Activated T-cell treated with anti-CD3 and anti-CD28 coated beads, Interleukin-2, amount 50 U/mL, for 72 hours (primary cell): ENCODE data around the gene ADGRB3. TPM values are rescaled to one million over a fixed set of nuclear protein-coding genes. Genes with fewer than 3 reads are reported as not detected.
"Not testable (repeated sequence)": the region's sequence is repeated elsewhere in the genome, so short reads cannot be mapped to it uniquely, and the experiment has no call there.

Experiments
- ATAC-seq, 2 donors: fragments of 150-1000 bp; cut with Tn5 transposase; replicated peaks in 1 of 2; 2 replicates each; pipeline ENCODE4 v1.10.0; 2021; ENCODE audit warnings: moderate library complexity in 2 of 2, mild to moderate bottlenecking in 1 of 2
- DNase-seq, 2 donors: peaks; one replicate each; pipeline ENCODE4 v3.0.0; 2021 to 2022; ENCODE audit warnings: mixed read lengths in 1 of 2
- H3K27ac Mint-ChIP-seq: one replicate; pipeline ENCODE4 v1.8.0; 2022; ENCODE audit warnings: mild to moderate bottlenecking, moderate library complexity, mixed read lengths
- H3K27me3 Mint-ChIP-seq: one replicate; pipeline ENCODE4 v1.8.0; 2022; ENCODE audit warnings: low read depth, mixed read lengths
- H3K36me3 Mint-ChIP-seq, 2 donors: one replicate each; pipeline ENCODE4 v1.8.0; 2022; ENCODE audit warnings: mixed read lengths in 2 of 2, mild to moderate bottlenecking in 1 of 2; ENCODE audit not compliant: insufficient read depth in 2 of 2
- H3K4me1 Mint-ChIP-seq: one replicate; pipeline ENCODE4 v1.8.0; 2022; ENCODE audit warnings: low read depth, mixed read lengths
- H3K4me3 Mint-ChIP-seq, 2 donors: one replicate each; pipeline ENCODE4 v1.8.0; 2022; ENCODE audit warnings: mild to moderate bottlenecking in 2 of 2, mixed read lengths in 2 of 2, moderate library complexity in 2 of 2
- H3K9me3 Mint-ChIP-seq, 2 donors: one replicate each; pipeline ENCODE4 v1.8.0; 2022; ENCODE audit warnings: mixed read lengths in 2 of 2
- total RNA-seq, 2 donors: library from RNA; stranded (reverse); gene quantifications; one replicate each; pipeline ENCODE4 v1.2.3, GENCODE V29; 2022

Gene ADGRB3
- total RNA-seq, 2 donors from 2014 or later: not detected

GRCh38 chr6:69427882-69428281, 792.8 kb downstream of the ADGRB3 start:
- DNase-seq: no peak
- H3K36me3 Mint-ChIP-seq: no peaks in the 10 kb centered on the region

DNA sequence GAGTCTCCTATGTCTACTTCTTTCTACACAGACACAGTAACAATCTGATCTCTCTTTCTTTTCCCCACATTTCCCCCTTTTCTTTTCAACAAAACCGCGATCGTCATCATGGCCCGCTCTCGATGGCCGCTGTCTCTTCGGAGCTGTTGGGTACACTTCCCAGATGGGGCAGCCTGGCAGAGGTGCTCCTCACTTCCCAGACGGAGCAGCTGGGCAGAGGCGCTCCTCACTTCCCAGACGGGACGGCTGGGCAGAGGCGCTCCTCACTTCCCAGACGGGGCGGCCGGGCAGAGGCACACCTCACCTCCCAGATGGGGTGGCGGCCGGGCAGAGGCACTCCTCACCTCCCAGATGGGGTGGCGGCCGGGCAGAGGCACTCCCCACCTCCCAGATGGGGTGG, 797.1 kb downstream of the ADGRB3 start:
- not testable (repeated sequence) for H3K27me3 Mint-ChIP-seq, H3K4me1 Mint-ChIP-seq, ATAC-seq, DNase-seq, H3K36me3 Mint-ChIP-seq, H3K27ac Mint-ChIP-seq, H3K4me3 Mint-ChIP-seq, H3K9me3 Mint-ChIP-seq

More at GRCh38 chr6:69427882-69428281, 792.8 kb downstream of the ADGRB3 start:
- Mint-ChIP-seq H3K9me3 (peaks cover 0 to 4% of the 10 kb centered on the region in 2 donors), H3K4me3 (no peak overlapping the region), H3K27ac (no peak overlapping the region), H3K27me3 (no peaks in the 10 kb centered on the region), H3K4me1 (no peaks in the 10 kb centered on the region)
- no peak for ATAC-seq

GRCh38 chr6:69433116-69433515, 798.0 kb downstream of the ADGRB3 start:
- H3K9me3 Mint-ChIP-seq, H3K27me3 Mint-ChIP-seq, ATAC-seq, H3K4me1 Mint-ChIP-seq, H3K4me3 Mint-ChIP-seq, H3K27ac Mint-ChIP-seq, DNase-seq, H3K36me3 Mint-ChIP-seq: not testable (repeated sequence)

DNA sequence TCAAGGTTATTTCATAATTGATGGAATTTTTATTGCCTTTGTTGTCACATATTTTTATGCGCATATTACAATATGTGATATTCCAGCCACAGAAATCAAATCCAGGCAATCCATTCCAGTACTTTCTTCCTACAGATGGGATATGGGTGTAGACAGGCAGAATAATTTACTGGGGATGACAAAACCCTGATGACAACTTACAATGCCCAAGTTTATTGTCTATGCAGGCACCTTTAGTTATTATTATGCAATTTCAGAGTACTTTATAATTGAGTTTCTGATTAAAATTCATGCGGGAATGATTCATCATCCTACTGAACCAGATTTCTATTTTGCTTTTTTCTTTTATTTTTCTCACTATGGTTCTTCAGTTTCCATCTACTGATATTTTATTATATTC, 803.0 kb downstream of the ADGRB3 start:
- DNase-seq: no peak
- Mint-ChIP-seq H3K27ac (no peak overlapping the region), H3K9me3 (peaks cover 2% of the 10 kb centered on the region in 2 donors), H3K4me1 (no peaks in the 10 kb centered on the region), H3K36me3 (no peaks in the 10 kb centered on the region), H3K4me3 (no peak overlapping the region), H3K27me3 (no peaks in the 10 kb centered on the region)
- ATAC-seq: no peak
